ENCODE results near the gene RNASE3.
"Not testable (repeated sequence)": the region's sequence is repeated elsewhere in the genome, so short reads cannot be mapped to it uniquely, and the experiment has no call there.

RNASE3 gene

DNA sequence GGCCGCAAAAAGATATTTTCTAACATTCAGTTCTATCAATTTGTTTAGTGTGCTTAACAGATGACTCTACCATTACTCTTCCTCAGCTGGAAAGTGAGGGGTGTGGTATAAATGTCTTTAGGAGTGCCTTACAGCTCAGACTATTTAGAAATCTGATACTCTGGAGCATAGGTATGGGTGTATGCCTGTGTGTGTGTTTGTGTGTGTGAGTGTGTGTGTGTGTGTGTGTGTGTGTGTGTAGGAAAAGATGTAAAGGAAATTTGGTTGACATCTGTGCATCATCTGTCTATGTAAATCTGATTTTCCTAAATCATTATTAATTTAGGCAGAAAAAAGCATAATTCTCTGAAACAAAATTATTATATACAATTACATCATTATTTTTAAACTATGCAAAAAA, 16.0 kb downstream of the RNASE3 start:
- no peak overlapping the region for H3K27ac ChIP-seq
- no peak overlapping the region for H3K4me3 ChIP-seq

DNA sequence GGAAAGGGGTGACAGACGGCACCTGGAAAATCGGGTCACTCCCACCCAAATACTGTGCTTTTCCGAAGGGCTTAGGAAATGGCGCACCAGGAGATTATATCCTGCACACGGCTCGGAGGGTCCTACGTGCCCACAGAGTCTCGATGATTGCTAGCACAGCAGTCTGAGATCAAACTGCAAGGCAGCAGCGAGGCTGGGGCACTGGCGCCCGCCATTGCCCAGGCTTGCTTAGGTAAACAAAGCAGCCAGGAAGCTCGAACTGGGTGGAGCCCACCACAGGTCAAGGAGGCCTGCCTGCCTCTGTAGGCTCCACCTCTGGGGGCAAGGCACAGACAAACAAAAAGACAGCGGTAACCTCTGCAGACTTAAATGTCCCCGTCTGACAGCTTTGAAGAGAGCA, 19.6 kb downstream of the RNASE3 start:
- not testable (repeated sequence) for H3K27ac ChIP-seq

DNA sequence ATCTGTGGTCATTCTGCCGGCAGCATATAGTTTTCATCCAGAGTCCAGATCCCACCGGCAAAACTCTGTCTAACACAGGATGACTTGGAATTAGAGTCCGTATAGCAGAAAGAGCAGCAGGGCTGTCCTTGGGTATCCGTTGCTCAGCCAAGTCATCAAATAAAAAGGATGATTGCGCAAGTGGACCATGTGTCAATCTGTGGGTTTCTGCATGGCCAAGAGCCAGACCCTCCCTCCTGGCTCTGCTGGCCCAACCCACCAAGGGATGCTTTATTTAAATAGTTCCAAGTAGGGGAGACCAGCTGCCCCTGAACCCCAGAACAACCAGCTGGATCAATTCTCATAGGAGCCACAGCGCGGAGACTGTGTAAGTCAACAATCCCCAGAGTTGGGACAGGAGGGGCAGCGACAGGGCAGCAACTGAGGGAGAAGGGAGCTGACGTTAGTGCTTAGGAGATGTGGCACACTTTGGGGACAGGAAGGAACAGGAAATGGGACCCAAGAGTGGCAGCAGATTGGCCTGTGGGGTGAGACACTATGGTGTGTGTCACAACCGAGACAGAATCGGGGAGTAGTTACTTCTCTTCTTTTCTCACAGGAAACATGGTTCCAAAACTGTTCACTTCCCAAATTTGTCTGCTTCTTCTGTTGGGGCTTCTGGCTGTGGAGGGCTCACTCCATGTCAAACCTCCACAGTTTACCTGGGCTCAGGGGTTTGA, 28.0 kb downstream of the RNASE3 start:
- not testable (repeated sequence) for H3K4me3 ChIP-seq, H3K27ac ChIP-seq

More for the DNA sequence above, 19.6 kb downstream of the RNASE3 start:
- not testable (repeated sequence) for H3K4me3 ChIP-seq

DNA sequence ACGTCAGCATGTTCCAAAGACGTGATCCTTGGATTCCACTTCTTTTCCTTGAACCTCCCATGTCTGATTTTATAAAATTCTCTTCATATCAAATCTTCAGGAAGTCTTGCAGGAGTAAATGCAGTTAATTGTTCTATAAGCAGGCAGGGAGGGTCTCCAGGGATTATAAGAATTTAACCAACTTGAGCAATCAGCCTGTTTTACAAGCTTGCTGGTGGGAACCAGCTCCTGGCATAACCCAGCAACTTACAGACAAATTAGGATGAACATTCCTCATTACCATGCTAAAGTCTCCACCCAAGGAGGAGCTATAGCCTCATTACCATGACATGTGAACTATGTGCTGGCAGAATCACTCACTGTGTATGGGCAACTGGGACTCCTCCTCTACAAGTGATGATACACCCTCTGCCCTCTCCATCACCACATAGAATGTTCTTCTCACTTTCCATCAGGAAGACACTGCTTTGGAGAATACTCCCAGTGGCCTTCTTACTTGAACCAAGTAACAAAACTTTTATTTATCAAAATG, 32.6 kb downstream of the RNASE3 start:
- not testable (repeated sequence) for H3K4me3 ChIP-seq, H3K27ac ChIP-seq

DNA sequence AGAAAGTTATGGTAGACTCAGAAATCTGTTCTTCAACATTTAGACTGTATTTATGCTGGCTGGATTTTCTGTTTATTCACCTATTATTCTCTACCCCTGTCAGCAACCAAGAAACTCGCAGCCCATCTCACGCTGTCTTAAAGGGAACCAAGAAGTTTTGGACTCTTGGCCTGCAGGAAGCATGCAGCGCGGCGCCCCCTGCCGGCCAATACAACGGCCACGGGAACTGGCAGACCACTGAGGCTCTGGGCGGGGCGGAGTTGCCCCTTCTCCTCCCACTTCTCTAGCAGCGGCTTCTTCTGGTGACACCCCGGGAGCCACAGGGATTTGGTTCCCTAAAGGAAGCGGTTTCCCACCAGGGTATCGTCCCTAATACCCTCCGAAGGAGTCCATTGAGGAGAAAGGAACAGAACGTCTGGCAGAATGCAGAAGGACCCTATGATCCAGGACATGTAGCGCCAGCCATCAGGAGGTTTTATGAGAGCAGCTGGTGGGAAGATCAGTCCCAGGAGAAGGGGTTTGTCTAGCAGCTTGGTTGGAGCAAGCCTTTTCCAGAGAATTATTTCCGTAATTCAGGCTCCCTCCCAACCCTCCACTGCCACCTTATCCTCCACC, 43.1 kb downstream of the RNASE3 start:
- Histone ChIP-seq H3K27ac (no peak overlapping the region), H3K4me3 (no peak overlapping the region)

DNA sequence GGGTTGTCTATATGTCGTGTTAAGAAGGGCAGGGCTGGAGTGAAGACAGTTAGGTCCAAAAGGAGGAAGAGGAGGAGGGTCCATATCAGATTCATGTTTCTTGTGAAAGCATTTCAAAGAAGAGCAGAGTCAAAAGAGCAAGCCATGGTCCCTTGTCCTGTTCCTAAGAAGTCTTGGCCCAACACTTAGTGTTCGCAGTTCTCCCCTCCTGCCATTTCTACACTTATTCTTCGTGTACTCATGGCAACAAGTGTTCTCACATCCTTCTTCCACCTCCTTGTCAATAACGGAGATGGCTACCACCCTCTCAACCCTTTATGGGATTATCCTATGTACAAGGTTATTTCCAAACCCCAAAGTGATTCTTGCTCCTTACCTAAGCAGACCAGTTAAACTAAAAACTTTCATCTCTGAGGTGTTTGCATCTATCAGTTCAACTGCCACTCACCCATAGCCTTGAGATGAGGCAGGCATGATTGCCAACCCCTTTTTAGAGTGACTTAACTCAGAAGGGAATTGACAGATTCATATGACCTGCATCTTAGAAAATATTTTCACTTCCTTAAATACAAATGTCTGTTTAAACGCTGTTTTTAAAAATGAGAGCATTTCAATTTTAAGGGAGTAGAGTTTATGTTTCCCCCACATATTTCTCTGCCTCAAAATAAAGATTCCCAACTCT, 44.3 kb downstream of the RNASE3 start:
- no peak overlapping the region for H3K27ac ChIP-seq
- no peak overlapping the region for H3K4me3 ChIP-seq

Data from skin epidermis (tissue), 12 donors.